Panc1 (cell line): Measurements from ENCODE around the gene USP49. TPM values are rescaled to one million over a fixed set of nuclear protein-coding genes. Genes with fewer than 3 reads are reported as not detected.

Experiments
- ATAC-seq: fragments of 200-7000 bp; cut with Tn5 transposase; 2 replicates; pipeline ENCODE4 v1.9.1; 2020; ENCODE audit warnings: mild to moderate bottlenecking, moderate library complexity
- BruUV-seq: library from RNA; stranded (reverse); fragments of 400-500 nt; replicated peaks from 2 replicates; lab custom pipeline; 2021; lab: Mats Ljungman, UMichigan
- CTCF ChIA-PET: fragments of 300-600 bp; sonication (Branson Sonifier 250); formaldehyde crosslinking; loops from one replicate; lab custom pipeline; 2022; ENCODE audit warnings: antibody characterized with exemption; lab: Charles Lee
- POLR2A ChIA-PET: fragments of 300-600 bp; sonication (Branson Sonifier 250); formaldehyde crosslinking; loops from one replicate; lab custom pipeline; 2022; ENCODE audit warnings: antibody characterized with exemption; lab: Charles Lee
- DNase-seq: peaks from one replicate; pipeline ENCODE4 v3.0.0-alpha.2; 2010; ENCODE audit warnings: low read depth, low spot score
- H3K27ac ChIP-seq: 2 replicates; pipeline ENCODE4 v1.5.1; 2011; ENCODE audit warnings: mild to moderate bottlenecking, low read length, inconsistent platforms
- H3K27me3 ChIP-seq: fragments of 200-500 bp; sonication (Bioruptor generic); 2 replicates; pipeline ENCODE4 v1.6.0; 2014; ENCODE audit warnings: low read length, inconsistent platforms; ENCODE audit not compliant: control insufficient read depth, insufficient read depth
- H3K36me3 ChIP-seq: fragments of 200-500 bp; sonication (Bioruptor generic); 2 replicates; pipeline ENCODE4 v1.5.1; 2014; ENCODE audit warnings: inconsistent platforms, mild to moderate bottlenecking, low read length, moderate library complexity; ENCODE audit not compliant: control insufficient read depth, insufficient read depth
- H3K4me1 ChIP-seq: 2 replicates; pipeline ENCODE4 v1.5.1; 2011; ENCODE audit warnings: inconsistent platforms, mild to moderate bottlenecking, low read length, moderate library complexity; ENCODE audit not compliant: control insufficient read depth, insufficient read depth
- H3K4me3 ChIP-seq, 2 experiments: 2 replicates each; pipeline ENCODE4 v1.5.1; 2011 to 2012; ENCODE audit warnings: low read depth in 2 of 2, low read length in 2 of 2, mild to moderate bottlenecking in 2 of 2, inconsistent platforms in 1 of 2, moderate library complexity in 1 of 2
- H3K9me3 ChIP-seq: fragments of 200-500 bp; sonication (Bioruptor generic); 2 replicates; pipeline ENCODE4 v1.5.1; 2014; ENCODE audit warnings: low read depth, mild to moderate bottlenecking, inconsistent platforms, low read length, moderate library complexity; ENCODE audit not compliant: control insufficient read depth, insufficient read depth
- CTCF ChIP-seq: fragments of 450-650 bp; IDR thresholded peaks from 2 replicates; pipeline ENCODE4 v1.5.1; 2017; ENCODE audit warnings: mild to moderate bottlenecking
- POLR2AphosphoS5 ChIP-seq: IDR thresholded peaks from 2 replicates; pipeline ENCODE4 v1.6.1; 2012; ENCODE audit warnings: mild to moderate bottlenecking, low read depth, low read length, moderate library complexity
- REST ChIP-seq, 2 experiments: IDR thresholded peaks; 2 replicates each; pipeline ENCODE4 v1.6.1; 2011 to 2012; ENCODE audit warnings: low read depth in 2 of 2, control low read depth in 1 of 2, low read length in 1 of 2, mild to moderate bottlenecking in 1 of 2, moderate library complexity in 1 of 2; ENCODE audit not compliant: insufficient read depth in 1 of 2
- SIN3A ChIP-seq: IDR thresholded peaks from 2 replicates; pipeline ENCODE4 v1.6.1; 2012; ENCODE audit warnings: low read depth, mild to moderate bottlenecking, low read length, moderate library complexity, borderline replicate concordance; ENCODE audit not compliant: insufficient read depth
- TCF7L2 ChIP-seq: IDR thresholded peaks from 2 replicates; pipeline ENCODE4 v1.6.1; 2011; ENCODE audit warnings: mild to moderate bottlenecking, low read depth, low read length, inconsistent platforms
- in situ Hi-C: cut with HindIII; loops from 2 replicates; pipeline ENCODE4 v1.10.0; 2016; ENCODE audit warnings: low sequenced_read_pairs, low pct_unique_long_range_greater_than_20kb
- intact Hi-C: fragments of 100-400 bp; cut with micrococcal nuclease; formaldehyde crosslinking; loops from one replicate; pipeline ENCODE4 v1.10.0; 2022; ENCODE audit not compliant: unreplicated experiment
- total RNA-seq: library from RNA; stranded (reverse); gene quantifications from one replicate; pipeline ENCODE4 v1.2.1, GENCODE V29; 2021; ENCODE audit not compliant: unreplicated experiment

Gene USP49
- total RNA-seq, 1 experiment from 2014 or later, result 5.4 TPM

- Histone ChIP-seq H3K4me1 (peaks cover 3% of the 10 kb centered on the region; the same call in 1 of the 2 replicates), H3K9me3 (no peaks in the 10 kb centered on the region), H3K27me3 (no peaks in the 10 kb centered on the region), H3K4me3 (no peak overlapping the region), H3K36me3 (no peaks in the 10 kb centered on the region), H3K27ac (no peak overlapping the region)
- TF ChIP-seq REST (IDR thresholded peaks at IDR 0.05; ENCODE audit: insufficient read depth in 1 of 2, low read depth in 2 of 2, low read length in 1 of 2) (no peak), SIN3A (no peak), POLR2AphosphoS5 (no peak), TCF7L2 (no peak), CTCF (no peak)
- POLR2A ChIA-PET, result no interaction called here
- no peak for DNase-seq
- in situ Hi-C loops (no loop called here), intact Hi-C loops (no loop called here)
- BruUV-seq, result no TSS peak
- no peak for ATAC-seq
- CTCF ChIA-PET, result no interaction called here
These were observed 13.7 kb downstream of the USP49 start for GRCh38 chr6:41881506-41881905.

GRCh38 chr6:41878961-41879405, 16.2 kb downstream of the USP49 start:
- H3K27ac ChIP-seq, result no peak overlapping the region
- POLR2A ChIA-PET, result no interaction called here
- ATAC-seq, result no peak; the same call in 1 of the 2 replicates

More at GRCh38 chr6:41878961-41879405, 16.2 kb downstream of the USP49 start:
- in situ Hi-C loops, result no loop called here
- CTCF ChIA-PET, result no interaction called here
- no peaks in the 10 kb centered on the region for H3K27me3 ChIP-seq
- DNase-seq, result no peak
- H3K36me3 ChIP-seq, result no peaks in the 10 kb centered on the region
- no peaks in the 10 kb centered on the region for H3K9me3 ChIP-seq
- no TSS peak for BruUV-seq
- H3K4me1 ChIP-seq, result peaks cover 3% of the 10 kb centered on the region; the same call in 1 of the 2 replicates
- intact Hi-C loops, result no loop called here
- TF ChIP-seq CTCF (no peak), POLR2AphosphoS5 (no peak), REST (IDR thresholded peaks at IDR 0.05; ENCODE audit: insufficient read depth in 1 of 2, low read depth in 2 of 2, low read length in 1 of 2) (no peak), TCF7L2 (no peak), SIN3A (no peak)
- no peak overlapping the region for H3K4me3 ChIP-seq
